Keratinocyte (primary cell): ENCODE measurements around the gene CYP20A1. TPM values are rescaled to one million over a fixed set of nuclear protein-coding genes. Genes with fewer than 3 reads are reported as not detected.

Experiments used
- DNase-seq: peaks from one replicate; pipeline ENCODE4 v3.0.0-alpha.2; 2011; ENCODE audit warnings: low read depth, missing footprints, low spot score
- FAIRE-seq: peaks from 2 replicates; lab custom pipeline; 2011; peaks lifted over from hg19 to GRCh38; lab: Jason Lieb, UNC
- H2AFZ ChIP-seq: 2 replicates; pipeline ENCODE4 v1.6.0; 2012; ENCODE audit warnings: low read length, control low read depth, inconsistent platforms; ENCODE audit not compliant: control insufficient read depth
- H3K27ac ChIP-seq: 2 replicates; pipeline ENCODE4 v1.5.1; 2011; ENCODE audit warnings: low read length; ENCODE audit not compliant: control insufficient read depth, insufficient read depth
- H3K27me3 ChIP-seq: 3 replicates; pipeline ENCODE4 v1.6.0; 2011; ENCODE audit warnings: low read length; ENCODE audit not compliant: control insufficient read depth, insufficient read depth; ENCODE audit errors: extremely low read depth
- H3K36me3 ChIP-seq, 2 experiments: 2 replicates in 1 of 2; 3 replicates in 1 of 2; pipeline ENCODE4 v1.5.1; 2011; ENCODE audit warnings: low read length in 2 of 2, mild to moderate bottlenecking in 1 of 2; ENCODE audit not compliant: control insufficient read depth in 2 of 2, insufficient read depth in 2 of 2; ENCODE audit errors: extremely low read depth in 1 of 2
- H3K4me1 ChIP-seq: 3 replicates; pipeline ENCODE4 v1.5.1; 2011; ENCODE audit warnings: low read length; ENCODE audit not compliant: control insufficient read depth, insufficient read depth; ENCODE audit errors: extremely low read depth
- H3K4me2 ChIP-seq: 3 replicates; pipeline ENCODE4 v1.6.0; 2011; ENCODE audit warnings: low read depth, low read length; ENCODE audit not compliant: control insufficient read depth, insufficient read depth; ENCODE audit errors: extremely low read depth
- H3K4me3 ChIP-seq, 3 experiments: fragments of 200-600 bp in 1 of 3; sonication (generic) in 1 of 3; 2 replicates in 2 of 3; 3 replicates in 1 of 3; pipeline ENCODE4 v1.5.1; 2011 to 2016; ENCODE audit warnings: low read length in 3 of 3, mild to moderate bottlenecking in 3 of 3, control low read depth in 2 of 3, inconsistent platforms in 1 of 3, low read depth in 1 of 3, mixed read lengths in 1 of 3, mixed run types in 1 of 3, moderate library complexity in 1 of 3; ENCODE audit not compliant: control insufficient read depth in 2 of 3, insufficient read depth in 2 of 3; ENCODE audit errors: extremely low read depth in 1 of 3
- H3K79me2 ChIP-seq: 2 replicates; pipeline ENCODE4 v1.6.0; 2012; ENCODE audit warnings: low read length; ENCODE audit not compliant: control insufficient read depth, insufficient read depth
- H3K9ac ChIP-seq: 3 replicates; pipeline ENCODE4 v1.6.0; 2011; ENCODE audit warnings: low read length; ENCODE audit not compliant: control insufficient read depth, insufficient read depth; ENCODE audit errors: extremely low read depth
- H3K9me1 ChIP-seq: 3 replicates; pipeline ENCODE4 v1.6.0; 2011; ENCODE audit warnings: low read length; ENCODE audit not compliant: control insufficient read depth, insufficient read depth; ENCODE audit errors: extremely low read depth
- H3K9me3 ChIP-seq: 2 replicates; pipeline ENCODE4 v1.5.1; 2012; ENCODE audit warnings: low read depth, low read length; ENCODE audit not compliant: control insufficient read depth
- H4K20me1 ChIP-seq: 3 replicates; pipeline ENCODE4 v1.6.0; 2011; ENCODE audit warnings: low read length; ENCODE audit not compliant: control insufficient read depth, insufficient read depth; ENCODE audit errors: extremely low read depth
- EZH2 ChIP-seq: IDR thresholded peaks from one replicate; pipeline ENCODE4 v1.6.1; 2012; ENCODE audit warnings: inconsistent platforms, mild to moderate bottlenecking, low read length, moderate library complexity
- dilution Hi-C: fragments of 300-500 bp; cut with MboI; formaldehyde crosslinking; loops from one replicate; pipeline ENCODE4 v1.7.0; 2020; ENCODE audit warnings: low sequenced_read_pairs; ENCODE audit not compliant: extremely low pct_ligation_motif_present
- polyA plus RNA-seq, 5 experiments: library from polyadenylated mRNA; depleted of rRNA in 3 of 5; stranded (reverse) in 3 of 5; stranded (forward) in 1 of 5; unstranded in 1 of 5; fragments of >200 nt; gene quantifications; 1 replicate in 1 of 5; 2 replicates in 3 of 5; 3 replicates in 1 of 5; pipeline versions ENCODE4 v1.2.1 to v1.2.3, GENCODE V29; 2011 to 2012; ENCODE audit warnings: missing spikeins in 2 of 5, low read depth in 1 of 5, low replicate concordance in 1 of 5
- TF ChIP-seq, protein P1 (sequence below), 3 experiments: IDR thresholded peaks in 1 of 3; conservative IDR thresholded peaks in 1 of 3; optimal IDR thresholded peaks in 1 of 3; 2 replicates in 2 of 3; 3 replicates in 1 of 3; pipeline versions ENCODE3 to v1.5.1; 2011; ENCODE audit warnings: low read length in 3 of 3, mild to moderate bottlenecking in 3 of 3, moderate library complexity in 2 of 3, control low read depth in 1 of 3, inconsistent platforms in 1 of 3; ENCODE audit not compliant: insufficient read depth in 2 of 3; ENCODE audit errors: extremely low read depth in 1 of 3

The CYP20A1 gene
- polyA plus RNA-seq, 1 donor (not counting 4 experiments of a cell fraction or from before 2014, with no cell fraction given): 8.9 TPM

DNA sequence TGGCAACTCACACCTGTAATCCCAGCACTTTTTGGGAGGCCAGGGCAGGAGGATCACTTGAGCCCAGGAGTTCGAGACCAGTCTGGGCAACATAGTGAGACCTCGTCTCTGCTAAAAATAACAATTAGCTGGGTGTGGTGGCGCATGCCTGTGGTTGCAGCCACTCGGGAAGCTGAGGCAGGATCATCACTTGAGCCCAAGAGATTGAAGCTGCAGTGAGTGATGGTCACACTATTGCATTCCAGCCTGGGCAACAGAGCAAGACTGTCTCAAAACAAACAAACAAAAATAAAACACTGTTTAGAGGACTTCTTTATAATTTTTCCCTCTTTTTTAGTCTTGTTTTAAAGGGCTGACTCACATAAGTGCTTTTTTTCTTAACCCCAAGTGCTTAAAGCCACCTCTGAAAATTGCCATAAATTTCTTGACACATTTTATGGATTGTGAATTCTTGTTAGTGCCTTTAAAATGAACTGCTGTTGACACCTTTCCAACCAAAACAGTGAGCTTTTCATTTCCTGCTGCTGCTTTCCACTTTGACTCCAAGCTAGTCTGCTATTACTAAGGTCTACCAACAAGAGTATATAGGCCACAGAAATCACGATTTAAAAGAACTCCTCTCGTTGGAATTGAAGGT, 41.7 kb downstream of the CYP20A1 start:
- H3K79me2 ChIP-seq: no peaks in the 10 kb centered on the region
- DNase-seq: no peak

DNA sequence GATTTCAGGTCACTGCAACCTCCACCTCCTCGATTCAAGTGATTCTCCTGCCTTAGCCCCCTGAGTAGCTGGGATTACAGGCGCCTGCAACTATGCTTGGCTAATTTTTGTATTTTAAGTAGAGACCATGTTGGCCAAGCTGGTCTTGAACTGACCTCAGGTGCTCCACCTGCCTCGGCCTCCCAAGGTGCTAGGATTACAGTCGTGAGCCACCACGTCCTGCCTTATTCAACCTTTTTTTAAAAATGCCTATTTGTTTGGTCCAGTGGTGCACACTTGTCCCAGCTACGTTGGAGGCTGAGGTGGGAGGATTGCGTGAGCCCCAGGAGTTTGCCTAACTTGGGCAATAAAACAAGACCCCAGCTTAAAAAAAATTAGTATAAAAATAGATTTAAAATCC, 43.3 kb downstream of the CYP20A1 start:
- FAIRE-seq: no peak

More for the DNA sequence above, 41.7 kb downstream of the CYP20A1 start:
- Histone ChIP-seq H3K9me1 (no peaks in the 10 kb centered on the region), H3K27me3 (no peaks in the 10 kb centered on the region), H2AFZ (no peak overlapping the region), H3K27ac (no peak overlapping the region), H3K4me2 (no peak overlapping the region), H3K4me3 (no peak overlapping the region), H3K9me3 (no peaks in the 10 kb centered on the region), H3K4me1 (no peaks in the 10 kb centered on the region), H4K20me1 (no peaks in the 10 kb centered on the region), H3K36me3 (peaks cover 9% of the 10 kb centered on the region in 2 experiments), H3K9ac (no peak overlapping the region)
- dilution Hi-C loops: no loop called here
- FAIRE-seq: no peak
- TF ChIP-seq, protein P1, sequence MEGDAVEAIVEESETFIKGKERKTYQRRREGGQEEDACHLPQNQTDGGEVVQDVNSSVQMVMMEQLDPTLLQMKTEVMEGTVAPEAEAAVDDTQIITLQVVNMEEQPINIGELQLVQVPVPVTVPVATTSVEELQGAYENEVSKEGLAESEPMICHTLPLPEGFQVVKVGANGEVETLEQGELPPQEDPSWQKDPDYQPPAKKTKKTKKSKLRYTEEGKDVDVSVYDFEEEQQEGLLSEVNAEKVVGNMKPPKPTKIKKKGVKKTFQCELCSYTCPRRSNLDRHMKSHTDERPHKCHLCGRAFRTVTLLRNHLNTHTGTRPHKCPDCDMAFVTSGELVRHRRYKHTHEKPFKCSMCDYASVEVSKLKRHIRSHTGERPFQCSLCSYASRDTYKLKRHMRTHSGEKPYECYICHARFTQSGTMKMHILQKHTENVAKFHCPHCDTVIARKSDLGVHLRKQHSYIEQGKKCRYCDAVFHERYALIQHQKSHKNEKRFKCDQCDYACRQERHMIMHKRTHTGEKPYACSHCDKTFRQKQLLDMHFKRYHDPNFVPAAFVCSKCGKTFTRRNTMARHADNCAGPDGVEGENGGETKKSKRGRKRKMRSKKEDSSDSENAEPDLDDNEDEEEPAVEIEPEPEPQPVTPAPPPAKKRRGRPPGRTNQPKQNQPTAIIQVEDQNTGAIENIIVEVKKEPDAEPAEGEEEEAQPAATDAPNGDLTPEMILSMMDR (optimal IDR thresholded peaks at IDR 0.05 in 1 of 3, IDR thresholded peaks at IDR 0.05 in 1 of 3, conservative IDR thresholded peaks at IDR 0.05 in 1 of 3; ENCODE audit: extremely low read depth in 1 of 3, insufficient read depth in 2 of 3, low read length in 3 of 3): no peak
- TF ChIP-seq EZH2: no peak

More for the DNA sequence above, 43.3 kb downstream of the CYP20A1 start:
- no peaks in the 10 kb centered on the region for H3K79me2 ChIP-seq
- DNase-seq: no peak
- H3K4me1 ChIP-seq: no peaks in the 10 kb centered on the region
- dilution Hi-C loops: no loop called here
- H3K27ac ChIP-seq: no peak overlapping the region
- no peaks in the 10 kb centered on the region for H3K9me1 ChIP-seq
- no peak overlapping the region for H3K9ac ChIP-seq
- H3K4me3 ChIP-seq: no peak overlapping the region
- H4K20me1 ChIP-seq: no peaks in the 10 kb centered on the region
- TF ChIP-seq, protein P1 (optimal IDR thresholded peaks at IDR 0.05 in 1 of 3, IDR thresholded peaks at IDR 0.05 in 1 of 3, conservative IDR thresholded peaks at IDR 0.05 in 1 of 3; ENCODE audit: extremely low read depth in 1 of 3, insufficient read depth in 2 of 3, low read length in 3 of 3): no peak
- no peak for TF ChIP-seq EZH2
- no peaks in the 10 kb centered on the region for H3K27me3 ChIP-seq
- H3K4me2 ChIP-seq: no peak overlapping the region
- H3K36me3 ChIP-seq: peaks cover 11 to 12% of the 10 kb centered on the region in 2 experiments
- no peak overlapping the region for H2AFZ ChIP-seq
- no peaks in the 10 kb centered on the region for H3K9me3 ChIP-seq
